Keratinocyte (primary cell): ENCODE measurements around the gene COMMD3. TPM values are rescaled to one million over a fixed set of nuclear protein-coding genes. Genes with fewer than 3 reads are reported as not detected.

ENCODE experiments used
- DNase-seq: peaks from one replicate; pipeline ENCODE4 v3.0.0-alpha.2; 2011; ENCODE audit warnings: low read depth, missing footprints, low spot score
- FAIRE-seq: peaks from 2 replicates; lab custom pipeline; 2011; peaks lifted over from hg19 to GRCh38; lab: Jason Lieb, UNC
- H2AFZ ChIP-seq: 2 replicates; pipeline ENCODE4 v1.6.0; 2012; ENCODE audit warnings: low read length, control low read depth, inconsistent platforms; ENCODE audit not compliant: control insufficient read depth
- H3K27ac ChIP-seq: 2 replicates; pipeline ENCODE4 v1.5.1; 2011; ENCODE audit warnings: low read length; ENCODE audit not compliant: control insufficient read depth, insufficient read depth
- H3K27me3 ChIP-seq: 3 replicates; pipeline ENCODE4 v1.6.0; 2011; ENCODE audit warnings: low read length; ENCODE audit not compliant: control insufficient read depth, insufficient read depth; ENCODE audit errors: extremely low read depth
- H3K36me3 ChIP-seq, 2 experiments: 2 replicates in 1 of 2; 3 replicates in 1 of 2; pipeline ENCODE4 v1.5.1; 2011; ENCODE audit warnings: low read length in 2 of 2, mild to moderate bottlenecking in 1 of 2; ENCODE audit not compliant: control insufficient read depth in 2 of 2, insufficient read depth in 2 of 2; ENCODE audit errors: extremely low read depth in 1 of 2
- H3K4me1 ChIP-seq: 3 replicates; pipeline ENCODE4 v1.5.1; 2011; ENCODE audit warnings: low read length; ENCODE audit not compliant: control insufficient read depth, insufficient read depth; ENCODE audit errors: extremely low read depth
- H3K4me2 ChIP-seq: 3 replicates; pipeline ENCODE4 v1.6.0; 2011; ENCODE audit warnings: low read depth, low read length; ENCODE audit not compliant: control insufficient read depth, insufficient read depth; ENCODE audit errors: extremely low read depth
- H3K4me3 ChIP-seq, 3 experiments: fragments of 200-600 bp in 1 of 3; sonication (generic) in 1 of 3; 2 replicates in 2 of 3; 3 replicates in 1 of 3; pipeline ENCODE4 v1.5.1; 2011 to 2016; ENCODE audit warnings: low read length in 3 of 3, mild to moderate bottlenecking in 3 of 3, control low read depth in 2 of 3, inconsistent platforms in 1 of 3, low read depth in 1 of 3, mixed read lengths in 1 of 3, mixed run types in 1 of 3, moderate library complexity in 1 of 3; ENCODE audit not compliant: control insufficient read depth in 2 of 3, insufficient read depth in 2 of 3; ENCODE audit errors: extremely low read depth in 1 of 3
- H3K79me2 ChIP-seq: 2 replicates; pipeline ENCODE4 v1.6.0; 2012; ENCODE audit warnings: low read length; ENCODE audit not compliant: control insufficient read depth, insufficient read depth
- H3K9ac ChIP-seq: 3 replicates; pipeline ENCODE4 v1.6.0; 2011; ENCODE audit warnings: low read length; ENCODE audit not compliant: control insufficient read depth, insufficient read depth; ENCODE audit errors: extremely low read depth
- H3K9me1 ChIP-seq: 3 replicates; pipeline ENCODE4 v1.6.0; 2011; ENCODE audit warnings: low read length; ENCODE audit not compliant: control insufficient read depth, insufficient read depth; ENCODE audit errors: extremely low read depth
- H3K9me3 ChIP-seq: 2 replicates; pipeline ENCODE4 v1.5.1; 2012; ENCODE audit warnings: low read depth, low read length; ENCODE audit not compliant: control insufficient read depth
- H4K20me1 ChIP-seq: 3 replicates; pipeline ENCODE4 v1.6.0; 2011; ENCODE audit warnings: low read length; ENCODE audit not compliant: control insufficient read depth, insufficient read depth; ENCODE audit errors: extremely low read depth
- CTCF ChIP-seq, 3 experiments: IDR thresholded peaks in 1 of 3; conservative IDR thresholded peaks in 1 of 3; optimal IDR thresholded peaks in 1 of 3; 2 replicates in 2 of 3; 3 replicates in 1 of 3; pipeline versions ENCODE3 to v1.5.1; 2011; ENCODE audit warnings: low read length in 3 of 3, mild to moderate bottlenecking in 3 of 3, moderate library complexity in 2 of 3, control low read depth in 1 of 3, inconsistent platforms in 1 of 3; ENCODE audit not compliant: insufficient read depth in 2 of 3; ENCODE audit errors: extremely low read depth in 1 of 3
- EZH2 ChIP-seq: IDR thresholded peaks from one replicate; pipeline ENCODE4 v1.6.1; 2012; ENCODE audit warnings: inconsistent platforms, mild to moderate bottlenecking, low read length, moderate library complexity
- dilution Hi-C: fragments of 300-500 bp; cut with MboI; formaldehyde crosslinking; loops from one replicate; pipeline ENCODE4 v1.7.0; 2020; ENCODE audit warnings: low sequenced_read_pairs; ENCODE audit not compliant: extremely low pct_ligation_motif_present
- polyA plus RNA-seq, 5 experiments: library from polyadenylated mRNA; depleted of rRNA in 3 of 5; stranded (reverse) in 3 of 5; stranded (forward) in 1 of 5; unstranded in 1 of 5; fragments of >200 nt; gene quantifications; 1 replicate in 1 of 5; 2 replicates in 3 of 5; 3 replicates in 1 of 5; pipeline versions ENCODE4 v1.2.1 to v1.2.3, GENCODE V29; 2011 to 2012; ENCODE audit warnings: missing spikeins in 2 of 5, low read depth in 1 of 5, low replicate concordance in 1 of 5

COMMD3 gene
- polyA plus RNA-seq, 1 donor (not counting 4 experiments of a cell fraction or from before 2014, with no cell fraction given): 59.5 TPM

- H3K4me1 ChIP-seq: no peaks in the 10 kb centered on the region
- no peak for TF ChIP-seq EZH2
- TF ChIP-seq CTCF (optimal IDR thresholded peaks at IDR 0.05 in 1 of 3, IDR thresholded peaks at IDR 0.05 in 1 of 3, conservative IDR thresholded peaks at IDR 0.05 in 1 of 3; ENCODE audit: extremely low read depth in 1 of 3, insufficient read depth in 2 of 3, low read length in 3 of 3): no peak
- H3K9me3 ChIP-seq: no peaks in the 10 kb centered on the region
- no peaks in the 10 kb centered on the region for H3K36me3 ChIP-seq
- H3K4me2 ChIP-seq: no peak overlapping the region
- no peaks in the 10 kb centered on the region for H3K79me2 ChIP-seq
- H3K27me3 ChIP-seq: peaks cover 2% of the 10 kb centered on the region
- dilution Hi-C loops: no loop called here
- H3K9ac ChIP-seq: no peak overlapping the region
- H3K4me3 ChIP-seq: no peak overlapping the region
- FAIRE-seq (no peak), DNase-seq (no peak)
- H4K20me1 ChIP-seq: no peaks in the 10 kb centered on the region
- H2AFZ ChIP-seq: no peak overlapping the region
- H3K9me1 ChIP-seq: no peaks in the 10 kb centered on the region
- H3K27ac ChIP-seq: no peak overlapping the region
Observed at GRCh38 chr10:22280078-22280477, 36.1 kb upstream of the COMMD3 start.

- Histone ChIP-seq H3K27ac (no peak overlapping the region), H2AFZ (no peak overlapping the region), H3K4me3 (no peak overlapping the region), H3K36me3 (no peaks in the 10 kb centered on the region), H3K27me3 (peaks cover 4% of the 10 kb centered on the region), H3K9me1 (no peaks in the 10 kb centered on the region), H3K9ac (no peak overlapping the region), H4K20me1 (no peaks in the 10 kb centered on the region), H3K9me3 (no peaks in the 10 kb centered on the region), H3K4me1 (no peaks in the 10 kb centered on the region), H3K79me2 (no peaks in the 10 kb centered on the region), H3K4me2 (no peak overlapping the region)
- TF ChIP-seq EZH2: no peak
- TF ChIP-seq CTCF (optimal IDR thresholded peaks at IDR 0.05 in 1 of 3, IDR thresholded peaks at IDR 0.05 in 1 of 3, conservative IDR thresholded peaks at IDR 0.05 in 1 of 3; ENCODE audit: extremely low read depth in 1 of 3, insufficient read depth in 2 of 3, low read length in 3 of 3): no peak
- FAIRE-seq (no peak), DNase-seq (no peak)
- dilution Hi-C loops: no loop called here
Observed at GRCh38 chr10:22285130-22285529, 31.1 kb upstream of the COMMD3 start.
